Endothelial cell of umbilical vein (primary cell): Measurements from ENCODE around the gene ELAC2. TPM values are rescaled to one million over a fixed set of nuclear protein-coding genes. Genes with fewer than 3 reads are reported as not detected.

Experiments used
- BruUV-seq: library from RNA; stranded (reverse); fragments of 400-500 nt; replicated peaks from 2 replicates; lab custom pipeline; 2021; lab: Mats Ljungman, UMichigan
- CTCF ChIA-PET: fragments of 300-600, 350-600 bp; sonication (Branson Sonifier 250); formaldehyde crosslinking; loops from one replicate; lab custom pipeline; 2021; ENCODE audit warnings: antibody characterized with exemption, inconsistent platforms; lab: Charles Lee
- POLR2A ChIA-PET: fragments of 300-600, 350-600 bp; sonication (Branson Sonifier 250); formaldehyde crosslinking; loops from one replicate; lab custom pipeline; 2021; ENCODE audit warnings: antibody characterized with exemption, inconsistent platforms; lab: Charles Lee
- DNase-seq: peaks from one replicate; pipeline ENCODE4 v3.0.0-alpha.2; 2011; ENCODE audit warnings: low read depth, low spot score
- FAIRE-seq: peaks from 2 replicates; lab custom pipeline; 2011; peaks lifted over from hg19 to GRCh38; lab: Jason Lieb, UNC
- H2AFZ ChIP-seq: 2 replicates; pipeline ENCODE4 v1.6.0; 2012; ENCODE audit warnings: low read depth, low read length, control low read depth, inconsistent platforms
- H3K27ac ChIP-seq: 2 replicates; pipeline ENCODE4 v1.5.1; 2011; ENCODE audit warnings: low read depth, mild to moderate bottlenecking, control low read depth, low read length, moderate library complexity; ENCODE audit not compliant: insufficient read depth
- H3K27me3 ChIP-seq, 2 experiments: 2 replicates each; pipeline versions ENCODE4 v1.6.0 to v1.6.1; 2011; ENCODE audit warnings: low read length in 2 of 2, mixed read lengths in 1 of 2; ENCODE audit not compliant: control insufficient read depth in 2 of 2, insufficient read depth in 2 of 2
- H3K36me3 ChIP-seq, 2 experiments: 2 replicates in 1 of 2; 3 replicates in 1 of 2; pipeline ENCODE4 v1.5.1; 2011; ENCODE audit warnings: low read length in 2 of 2, mild to moderate bottlenecking in 1 of 2, moderate library complexity in 1 of 2; ENCODE audit not compliant: control insufficient read depth in 2 of 2, insufficient read depth in 2 of 2; ENCODE audit errors: extremely low read depth in 1 of 2
- H3K4me1 ChIP-seq: 3 replicates; pipeline ENCODE4 v1.5.1; 2011; ENCODE audit warnings: mild to moderate bottlenecking, low read length; ENCODE audit not compliant: control insufficient read depth, insufficient read depth; ENCODE audit errors: extremely low read depth
- H3K4me2 ChIP-seq: 2 replicates; pipeline ENCODE4 v1.6.1; 2011; ENCODE audit warnings: low read length, control low read depth, mixed read lengths; ENCODE audit not compliant: insufficient read depth
- H3K4me3 ChIP-seq, 3 experiments: fragments of 200-600 bp in 1 of 3; sonication (generic), shearing (Covaris generic) in 1 of 3; replicated peaks in 1 of 3; 2 replicates each; pipeline ENCODE4 v1.5.1; 2011 to 2016; ENCODE audit warnings: control low read depth in 3 of 3, low read length in 3 of 3, mild to moderate bottlenecking in 2 of 3, inconsistent platforms in 1 of 3, low read depth in 1 of 3, moderate library complexity in 1 of 3; ENCODE audit not compliant: insufficient read depth in 1 of 3
- H3K79me2 ChIP-seq: 2 replicates; pipeline ENCODE4 v1.6.0; 2012; ENCODE audit warnings: low read length, inconsistent platforms; ENCODE audit not compliant: control insufficient read depth, insufficient read depth
- H3K9ac ChIP-seq: replicated peaks from 2 replicates; pipeline ENCODE3; 2011; ENCODE audit warnings: low read length, control low read depth; ENCODE audit not compliant: insufficient read depth; ENCODE audit errors: extremely low read depth
- H3K9me1 ChIP-seq: replicated peaks from 3 replicates; pipeline ENCODE4 v1.6.0; 2011; ENCODE audit warnings: mild to moderate bottlenecking, low read length; ENCODE audit not compliant: control insufficient read depth, insufficient read depth; ENCODE audit errors: extremely low read depth
- H3K9me3 ChIP-seq: replicated peaks from 2 replicates; pipeline ENCODE4 v1.5.1; 2012; ENCODE audit warnings: low read length, inconsistent platforms; ENCODE audit not compliant: control insufficient read depth, insufficient read depth
- H4K20me1 ChIP-seq: replicated peaks from 2 replicates; pipeline ENCODE3; 2011; ENCODE audit warnings: mild to moderate bottlenecking, low read length; ENCODE audit not compliant: control insufficient read depth, insufficient read depth; ENCODE audit errors: extremely low read depth
- CTCF ChIP-seq, 2 donors: IDR thresholded peaks; 1 replicate in 1 of 2; 2 replicates in 1 of 2; pipeline ENCODE4 v1.5.1; 2011; ENCODE audit warnings: low read length in 2 of 2, mild to moderate bottlenecking in 2 of 2, moderate library complexity in 2 of 2, control low read depth in 1 of 2, inconsistent platforms in 1 of 2, low read depth in 1 of 2; ENCODE audit not compliant: insufficient read depth in 1 of 2; ENCODE audit errors: extremely low read depth in 1 of 2
- FOS ChIP-seq: IDR thresholded peaks from 2 replicates; pipeline ENCODE4 v1.6.1; 2011; ENCODE audit warnings: mild to moderate bottlenecking, low read length, moderate library complexity, borderline replicate concordance; ENCODE audit not compliant: insufficient read depth
- JUN ChIP-seq: IDR thresholded peaks from 2 replicates; pipeline ENCODE4 v1.6.1; 2011; ENCODE audit warnings: borderline replicate concordance, low read depth; ENCODE audit not compliant: insufficient read length, insufficient read depth
- MAX ChIP-seq: IDR thresholded peaks from 2 replicates; pipeline ENCODE4 v1.6.1; 2011; ENCODE audit not compliant: insufficient read depth, insufficient read length
- POLR2A ChIP-seq: IDR thresholded peaks from 2 replicates; pipeline ENCODE4 v1.6.1; 2012; ENCODE audit warnings: low read depth, mild to moderate bottlenecking, control low read depth, low read length
- POLR2AphosphoS5 ChIP-seq: IDR thresholded peaks from 2 replicates; pipeline ENCODE4 v1.6.1; 2012; ENCODE audit warnings: low read depth, mild to moderate bottlenecking, control low read depth, low read length, moderate library complexity; ENCODE audit not compliant: insufficient read depth
- dilution Hi-C: fragments of 300-500 bp; cut with MboI; formaldehyde crosslinking; loops from one replicate; pipeline ENCODE4 v1.15.0; 2019; ENCODE audit warnings: low sequenced_read_pairs; ENCODE audit not compliant: extremely low pct_ligation_motif_present
- intact Hi-C: fragments of 100-400 bp; cut with micrococcal nuclease; formaldehyde crosslinking; loops from one replicate; pipeline ENCODE4 v1.10.0; 2022
- polyA plus RNA-seq, 4 experiments: library from polyadenylated mRNA; depleted of rRNA in 3 of 4; stranded (reverse) in 3 of 4; unstranded in 1 of 4; fragments of >200 nt; gene quantifications; 2 replicates each; pipeline versions ENCODE4 v1.2.1 to v1.2.3, GENCODE V29; 2011 to 2012; ENCODE audit warnings: missing spikeins in 1 of 4
- total RNA-seq: library from RNA; stranded (reverse); gene quantifications from 2 replicates; pipeline ENCODE4 v1.2.3, GENCODE V29; 2021

ELAC2 gene
- total and polyA plus RNA-seq, 2 donors (not counting 3 experiments of a cell fraction or from before 2014, with no cell fraction given): 64.8 to 75.9 TPM

GRCh38 chr17:13030056-13030455 lies 12.2 kb upstream of the ELAC2 start:
- no peaks in the 10 kb centered on the region for H4K20me1 ChIP-seq
- no peak overlapping the region for H3K27ac ChIP-seq
- TF ChIP-seq MAX (no peak), CTCF (IDR thresholded peaks at IDR 0.05; ENCODE audit: extremely low read depth in 1 of 2, insufficient read depth in 1 of 2, low read depth in 1 of 2, low read length in 2 of 2) (no peak), JUN (no peak), POLR2A (no peak), FOS (no peak)
- H3K4me2 ChIP-seq: no peak overlapping the region
- H3K9me3 ChIP-seq: no peaks in the 10 kb centered on the region
- FAIRE-seq (no peak), DNase-seq (no peak)
- no peak overlapping the region for H3K4me3 ChIP-seq
- H3K4me1 ChIP-seq: no peaks in the 10 kb centered on the region
- no peaks in the 10 kb centered on the region for H3K27me3 ChIP-seq
- no peaks in the 10 kb centered on the region for H3K79me2 ChIP-seq
- BruUV-seq: no TSS peak
- no peaks in the 10 kb centered on the region for H3K9me1 ChIP-seq
- no peak overlapping the region for H3K9ac ChIP-seq
- dilution Hi-C loops (no loop called here), intact Hi-C loops (loop anchor here (1.0 to 5.0 kb wide), 3 partner anchors 12 to 1897 kb away; partner anchors contain the start of gene ELAC2)
- H2AFZ ChIP-seq: no peak overlapping the region
- CTCF ChIA-PET: interaction anchor here (1.0 to 3.6 kb wide), 10 partner anchors 8 to 1897 kb away, joined by 3 to 93 read pairs (median 7); partner anchors contain the start of gene ELAC2
- POLR2A ChIA-PET: no interaction called here
- H3K36me3 ChIP-seq: no peaks in the 10 kb centered on the region

GRCh38 chr17:13029340-13029739 lies 11.5 kb upstream of the ELAC2 start:
- dilution Hi-C loops: no loop called here
- Histone ChIP-seq H2AFZ (no peak overlapping the region), H3K79me2 (no peaks in the 10 kb centered on the region), H3K36me3 (no peaks in the 10 kb centered on the region), H3K27me3 (no peaks in the 10 kb centered on the region), H3K4me3 (no peak overlapping the region), H3K9me1 (no peaks in the 10 kb centered on the region), H3K9me3 (no peaks in the 10 kb centered on the region), H4K20me1 (no peaks in the 10 kb centered on the region), H3K4me1 (no peaks in the 10 kb centered on the region), H3K9ac (no peak overlapping the region), H3K27ac (no peak overlapping the region), H3K4me2 (no peak overlapping the region)
- intact Hi-C loops: no loop called here
- ChIA-PET POLR2A (no interaction called here), CTCF (interaction anchor here (1.0 to 3.6 kb wide), 9 partner anchors 9 to 1897 kb away, joined by 3 to 93 read pairs (median 7); partner anchors contain the start of gene ELAC2)
- no peak for TF ChIP-seq POLR2AphosphoS5
- no TSS peak for BruUV-seq
- DNase-seq (no peak), FAIRE-seq (no peak)
